Measurements from ENCODE around the gene SZT2.
"Not testable (repeated sequence)": the region's sequence is repeated elsewhere in the genome, so short reads cannot be mapped to it uniquely, and the experiment has no call there.

Gene SZT2

GRCh38 chr1:43463479-43463878 lies 73.8 kb downstream of the SZT2 start:
- no peak for DNase-seq

DNA sequence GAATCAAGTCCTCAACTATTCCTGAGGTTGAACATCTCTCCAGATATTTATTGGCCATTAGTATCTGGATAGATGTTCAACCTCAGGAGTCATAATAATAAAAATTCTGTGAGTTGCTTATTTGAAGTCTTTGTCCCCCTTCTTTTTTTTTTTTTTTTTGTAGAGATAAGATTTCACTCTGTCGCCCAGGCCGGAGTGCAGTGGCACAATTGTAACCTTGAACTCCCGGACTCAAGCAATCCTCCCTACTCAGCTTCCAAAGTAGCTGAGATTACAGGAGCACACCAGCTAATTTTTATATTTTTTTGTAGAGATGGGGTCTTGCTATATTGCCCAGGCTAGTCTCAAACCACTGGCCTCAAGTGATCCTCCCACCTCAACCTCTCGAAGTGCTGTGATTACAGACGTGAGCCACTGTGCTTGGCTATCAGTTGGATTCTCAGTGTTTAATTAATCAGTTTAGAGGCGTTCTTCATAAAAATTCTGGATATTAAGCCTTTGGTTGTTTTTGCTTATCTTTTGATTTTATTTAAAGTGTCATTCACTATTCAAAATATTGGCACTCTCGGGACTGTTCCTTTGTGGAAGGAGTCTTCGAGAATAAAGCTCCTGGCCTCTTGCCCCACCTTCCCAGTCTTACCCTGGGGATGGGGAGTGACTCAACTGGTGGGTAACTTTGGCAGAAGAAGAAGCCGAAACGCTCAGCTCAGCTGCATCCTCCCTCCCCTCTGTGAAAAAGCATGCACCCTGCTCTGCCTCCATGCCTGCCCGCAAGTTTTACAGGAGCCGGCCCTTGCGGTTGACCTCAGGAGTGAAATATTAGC lies 75.2 kb downstream of the SZT2 start:
- DNase-seq: no peak

GRCh38 chr1:43465505-43466067 lies 75.9 kb downstream of the SZT2 start:
- DNase-seq: peak; percentile 14

DNA sequence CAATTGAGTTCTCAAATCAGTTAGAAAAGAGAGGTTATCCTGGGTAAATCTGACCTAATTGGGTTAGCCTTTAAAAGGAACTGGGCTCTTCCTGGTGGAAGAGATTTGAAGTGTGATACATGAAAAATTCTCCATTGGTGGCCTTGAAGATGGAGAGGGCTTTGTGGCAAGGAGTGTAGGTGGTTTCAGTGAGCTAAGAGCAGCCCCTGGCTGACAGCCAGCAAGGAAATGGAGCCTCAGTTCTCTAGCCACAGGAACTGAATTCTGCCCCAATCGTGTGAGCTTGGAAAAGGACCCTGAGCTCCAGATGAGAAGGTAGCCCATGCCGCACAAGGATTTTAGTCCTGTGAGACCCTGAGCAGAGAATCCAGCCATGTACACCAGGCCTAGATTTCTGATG lies 76.7 kb downstream of the SZT2 start:
- no peak for DNase-seq

GRCh38 chr1:43468414-43468813 lies 78.7 kb downstream of the SZT2 start:
- DNase-seq: no peak

- DNase-seq: no peak
Measured at GRCh38 chr1:43469932-43470331, 80.2 kb downstream of the SZT2 start.

GRCh38 chr1:43472087-43472462 lies 82.4 kb downstream of the SZT2 start:
- no peak for DNase-seq

- not testable (repeated sequence) for DNase-seq
Measured at GRCh38 chr1:43472463-43473151, 82.9 kb downstream of the SZT2 start.

DNA sequence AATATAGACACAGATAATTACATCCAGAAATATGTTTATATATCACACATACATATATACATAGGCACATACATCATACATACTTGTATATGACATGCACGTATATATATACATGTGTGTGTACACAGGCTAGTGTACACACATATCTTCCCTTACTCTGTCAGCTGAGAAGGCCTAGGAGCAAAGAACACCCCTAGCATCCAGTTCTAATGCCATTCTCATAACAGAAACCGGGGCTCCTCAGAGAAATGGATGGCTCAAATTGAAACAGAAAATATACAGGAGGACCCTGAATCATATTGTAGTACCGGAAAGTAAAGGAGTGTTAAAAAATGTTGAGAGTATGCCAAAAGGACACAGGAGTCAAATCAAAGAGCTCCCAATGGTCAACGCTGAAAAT lies 83.8 kb downstream of the SZT2 start:
- no peak for DNase-seq

DNA sequence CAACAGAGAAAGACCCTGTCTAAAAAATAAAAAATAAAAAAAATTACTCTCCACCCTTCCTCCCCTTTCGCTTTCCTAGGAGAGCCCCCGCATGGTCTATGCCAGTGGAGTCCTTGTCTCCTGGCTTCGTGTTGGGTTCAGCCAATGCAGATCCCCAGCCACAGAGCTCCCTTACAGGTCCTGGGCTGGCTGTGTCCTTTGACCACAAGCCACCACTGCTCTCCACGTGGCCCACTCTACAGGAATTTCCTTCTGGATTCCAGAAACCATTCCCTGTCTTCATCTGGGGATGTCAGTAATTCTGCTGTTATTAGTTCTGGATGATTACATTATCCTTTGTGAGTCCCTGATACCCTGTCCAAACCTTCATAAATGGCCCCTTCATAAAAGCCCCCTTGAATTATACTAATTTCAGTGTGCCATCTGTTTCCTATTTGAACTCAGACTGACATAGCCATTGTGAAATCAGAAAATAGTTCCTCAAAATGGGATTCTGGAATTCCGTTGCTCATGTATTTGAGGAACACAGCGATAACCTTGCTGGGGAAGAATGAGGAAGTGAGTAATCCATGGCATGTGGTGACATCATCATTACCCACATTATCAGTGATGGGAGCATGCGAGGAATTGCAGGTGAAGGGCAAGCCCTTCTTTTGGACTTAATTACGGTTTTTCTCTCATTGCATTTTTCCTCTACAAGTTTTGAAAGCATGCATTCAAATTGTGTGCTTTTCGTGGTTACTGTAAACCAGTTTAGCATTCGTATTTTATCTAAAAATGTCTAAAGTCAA lies 86.1 kb downstream of the SZT2 start:
- not testable (repeated sequence) for DNase-seq

GRCh38 chr1:43477716-43478115 lies 88.0 kb downstream of the SZT2 start:
- DNase-seq: no peak

DNA sequence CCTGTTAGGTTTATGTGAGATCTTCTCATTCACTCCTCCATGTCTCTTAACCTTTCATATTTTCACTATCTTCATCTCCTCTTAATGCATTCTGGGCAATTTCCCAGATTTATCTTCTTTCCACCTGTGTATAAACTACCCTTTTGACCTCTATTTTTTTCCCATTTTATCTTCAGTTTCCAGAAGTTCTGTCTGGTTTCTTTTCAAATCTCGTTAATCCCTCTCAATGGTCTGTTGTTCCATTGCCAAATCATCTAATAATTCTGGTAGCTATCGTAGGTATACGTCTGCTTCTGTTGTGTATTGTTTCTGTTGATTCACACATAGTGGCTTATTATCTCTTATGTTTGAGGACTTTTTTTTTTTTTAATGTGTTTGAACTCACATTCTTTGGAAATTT lies 89.7 kb downstream of the SZT2 start:
- DNase-seq: no peak

DNA sequence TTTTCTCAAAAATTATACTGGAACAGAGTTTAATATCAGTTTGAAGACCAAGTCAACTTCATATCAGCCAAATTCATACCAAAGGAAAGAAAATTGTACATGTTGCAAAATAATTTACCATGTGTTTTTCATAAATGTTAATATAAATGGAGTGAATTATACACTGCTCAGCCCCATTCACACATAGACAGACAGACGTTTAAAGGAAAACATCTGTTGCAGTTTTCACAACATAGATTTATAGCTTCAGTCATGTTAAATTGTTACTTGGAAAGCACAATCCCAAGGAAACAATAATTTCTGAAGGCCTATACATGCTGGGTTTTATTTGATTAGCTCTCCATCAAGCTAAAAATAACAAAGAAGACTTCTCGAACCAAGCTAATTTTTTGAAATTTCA lies 91.8 kb downstream of the SZT2 start:
- DNase-seq: no peak

- DNase-seq: no peak
Measured at GRCh38 chr1:43482215-43482614, 92.5 kb downstream of the SZT2 start.

GRCh38 chr1:43484367-43484766 lies 94.7 kb downstream of the SZT2 start:
- DNase-seq: no peak

DNA sequence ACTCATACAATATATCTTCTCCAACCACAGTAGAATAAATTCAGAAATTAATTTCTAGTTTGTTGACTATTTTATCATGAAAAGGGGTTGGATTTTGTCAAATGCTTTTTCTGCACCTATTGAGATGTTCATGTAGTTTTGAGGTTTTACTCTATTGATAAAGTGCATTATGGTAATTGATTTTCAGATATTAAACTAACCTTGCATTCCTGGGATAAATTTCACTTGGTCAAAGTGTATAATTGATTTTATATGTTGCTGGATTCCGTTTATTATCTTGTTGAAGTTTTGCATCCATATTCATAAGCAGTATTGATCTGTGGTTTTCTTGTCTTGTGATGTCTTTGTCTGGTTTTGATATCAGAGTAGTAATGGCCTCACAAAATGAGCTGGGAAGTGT lies 98.5 kb downstream of the SZT2 start:
- no peak for DNase-seq

DNA sequence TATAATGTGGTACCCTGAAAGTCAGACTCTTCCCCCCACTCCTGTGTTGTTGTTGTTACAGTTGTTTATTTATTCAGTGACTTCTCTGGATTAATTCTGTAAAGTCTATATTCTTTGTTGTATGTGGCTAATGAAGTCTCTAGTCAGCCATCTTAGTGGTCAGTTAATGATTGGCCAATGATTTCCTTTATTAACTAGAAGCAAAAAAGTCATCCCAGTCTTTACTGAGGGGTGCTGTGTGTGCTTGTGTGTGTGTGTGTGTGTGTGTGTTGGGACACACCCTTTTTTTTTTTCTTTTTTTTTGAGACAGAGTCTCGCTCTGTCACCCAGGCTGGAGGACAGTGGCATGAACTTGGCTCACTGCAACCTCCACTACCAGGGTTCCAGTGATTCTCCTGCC lies 101.4 kb downstream of the SZT2 start:
- no peak for DNase-seq

DNA sequence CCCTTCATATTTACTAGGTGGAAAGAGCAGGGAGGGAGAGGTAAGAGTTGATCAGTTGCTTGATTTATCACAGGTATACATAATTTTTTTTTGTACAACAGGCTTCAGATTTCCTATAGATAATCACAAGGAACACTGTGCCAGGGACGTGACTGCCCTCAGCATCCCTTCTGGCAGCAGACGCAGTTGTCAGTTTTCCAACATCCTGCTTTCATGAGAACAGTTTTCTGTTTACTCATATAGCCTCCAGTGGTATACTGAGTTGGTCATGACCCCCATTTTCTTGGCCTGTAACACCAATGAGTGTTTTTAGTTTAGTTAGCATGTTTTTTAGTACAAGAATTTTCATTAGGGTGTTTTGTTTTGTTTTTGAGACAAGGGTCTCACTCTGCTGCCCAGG lies 103.1 kb downstream of the SZT2 start:
- no peak for DNase-seq

GRCh38 chr1:43493661-43494450 lies 104.2 kb downstream of the SZT2 start:
- no peak for DNase-seq

DNA sequence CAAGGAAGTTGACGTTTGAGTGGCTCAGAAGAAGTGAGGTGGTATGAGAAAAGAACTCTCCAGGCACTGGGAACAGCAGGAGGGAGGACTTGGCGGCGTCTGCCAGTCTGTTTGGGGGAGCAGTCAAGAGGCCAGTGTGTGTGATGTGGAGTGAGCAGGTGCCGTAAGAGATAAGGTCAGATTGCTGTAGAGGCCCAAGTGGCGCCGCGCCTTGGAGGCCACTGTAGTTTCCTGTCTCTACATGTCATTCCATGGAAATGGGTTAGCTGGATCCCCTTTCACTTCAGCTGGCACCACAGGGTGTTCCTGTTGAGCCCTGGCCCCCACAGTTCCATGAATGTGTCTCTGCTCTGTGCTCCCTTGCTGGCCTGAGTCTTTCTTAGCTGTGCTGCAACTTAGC lies 105.5 kb downstream of the SZT2 start:
- DNase-seq: no peak

- DNase-seq: no peak
Measured at GRCh38 chr1:43499898-43500297, 110.2 kb downstream of the SZT2 start.

DNA sequence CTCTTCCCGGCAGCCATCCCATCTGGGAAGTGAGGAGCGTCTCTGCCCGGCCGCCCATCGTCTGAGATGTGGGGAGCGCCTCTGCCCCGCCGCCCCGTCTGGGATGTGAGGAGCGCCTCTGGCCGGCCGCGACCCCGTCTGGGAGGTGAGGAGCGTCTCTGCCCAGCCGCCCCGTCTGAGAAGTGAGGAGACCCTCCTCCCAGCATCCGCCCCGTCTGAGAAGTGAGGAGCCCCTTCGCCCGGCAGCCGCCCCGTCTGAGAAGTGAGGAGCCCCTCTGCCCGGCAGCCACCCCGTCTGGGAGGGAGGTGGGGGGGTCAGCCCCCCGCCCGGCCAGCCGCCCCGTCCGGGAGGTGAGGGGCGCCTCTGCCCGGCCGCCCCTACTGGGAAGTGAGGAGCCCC lies 112.1 kb downstream of the SZT2 start:
- not testable (repeated sequence) for DNase-seq

GRCh38 chr1:43503534-43503933 lies 113.8 kb downstream of the SZT2 start:
- no peak for DNase-seq

Measured in NCI-H1694 (cell line).